IMR-90 (cell line): ENCODE results near the gene P2RY2. TPM values are rescaled to one million over a fixed set of nuclear protein-coding genes. Genes with fewer than 3 reads are reported as not detected.

Source experiments
- ATAC-seq: fragments of 200-7000 bp; cut with Tn5 transposase; 2 replicates; pipeline ENCODE4 v1.9.1; 2020; ENCODE audit warnings: low read depth, mild to moderate bottlenecking, moderate library complexity
- BruUV-seq: library from RNA; stranded (reverse); fragments of 400-500 nt; replicated peaks from 2 replicates; lab custom pipeline; 2021; lab: Mats Ljungman, UMichigan
- CTCF ChIA-PET: fragments of 300-600 bp; formaldehyde crosslinking; extraction: SDS; loops from one replicate; lab custom pipeline; 2021; ENCODE audit warnings: antibody characterized with exemption; lab: Yijun Ruan, JAX
- POLR2A ChIA-PET: fragments of 300-600 bp; sonication (Branson Sonifier 250); formaldehyde crosslinking; loops from one replicate; lab custom pipeline; 2022; ENCODE audit warnings: antibody characterized with exemption; ENCODE audit not compliant: unreplicated experiment; lab: Charles Lee
- DNase-seq: peaks from one replicate; pipeline ENCODE4 v3.0.0; 2013
- H2AFZ ChIP-seq: replicated peaks from 2 replicates; pipeline ENCODE3; 2013; ENCODE audit warnings: low read length, mild to moderate bottlenecking; ENCODE audit not compliant: poor library complexity
- H2AK5ac ChIP-seq: 2 replicates; pipeline ENCODE4 v1.6.1; 2013; ENCODE audit warnings: low read depth, low read length, inconsistent platforms
- H2AK9ac ChIP-seq: replicated peaks from 2 replicates; pipeline ENCODE3; 2013; ENCODE audit warnings: mild to moderate bottlenecking, low read depth, low read length, moderate library complexity; ENCODE audit not compliant: poor library complexity
- H2BK120ac ChIP-seq: 2 replicates; pipeline ENCODE4 v1.6.1; 2013; ENCODE audit warnings: low read depth, low read length, inconsistent platforms
- H2BK15ac ChIP-seq: 3 replicates; pipeline ENCODE4 v1.6.1; 2013; ENCODE audit warnings: low read depth, low read length, inconsistent platforms
- H2BK20ac ChIP-seq: 2 replicates; pipeline ENCODE4 v1.6.1; 2013; ENCODE audit warnings: low read depth, mild to moderate bottlenecking, inconsistent platforms, low read length, moderate library complexity
- H2BK5ac ChIP-seq: 2 replicates; pipeline ENCODE4 v1.6.1; 2013; ENCODE audit warnings: mild to moderate bottlenecking, low read depth, low read length, inconsistent platforms; ENCODE audit not compliant: poor library complexity, severe bottlenecking
- H3K14ac ChIP-seq: replicated peaks from 2 replicates; pipeline ENCODE4 v1.6.1; 2013; ENCODE audit warnings: low read depth, low read length, inconsistent platforms
- H3K18ac ChIP-seq: 2 replicates; pipeline ENCODE4 v1.6.1; 2013; ENCODE audit warnings: low read depth, low read length, control low read depth
- H3K23ac ChIP-seq: 2 replicates; pipeline ENCODE4 v1.6.1; 2013; ENCODE audit warnings: low read depth, low read length, inconsistent platforms
- H3K27ac ChIP-seq: 2 replicates; pipeline ENCODE4 v1.5.1; 2013; ENCODE audit warnings: mild to moderate bottlenecking, control low read depth, low read length; ENCODE audit not compliant: insufficient read depth
- H3K27me3 ChIP-seq: 2 replicates; pipeline ENCODE4 v1.6.1; 2013; ENCODE audit warnings: low read length; ENCODE audit not compliant: control insufficient read depth, insufficient read depth
- H3K36me3 ChIP-seq: 2 replicates; pipeline ENCODE4 v1.6.1; 2013; ENCODE audit warnings: low read length, mixed read lengths; ENCODE audit not compliant: control insufficient read depth, insufficient read depth
- H3K4ac ChIP-seq: 2 replicates; pipeline ENCODE4 v1.6.1; 2013; ENCODE audit warnings: low read depth, low read length, inconsistent platforms
- H3K4me1 ChIP-seq: 2 replicates; pipeline ENCODE4 v1.6.1; 2013; ENCODE audit warnings: low read length, mixed read lengths; ENCODE audit not compliant: control insufficient read depth, insufficient read depth
- H3K4me2 ChIP-seq: 2 replicates; pipeline ENCODE4 v1.6.1; 2013; ENCODE audit warnings: low read depth, mild to moderate bottlenecking, control low read depth, low read length, moderate library complexity
- H3K4me3 ChIP-seq: 2 replicates; pipeline ENCODE4 v1.5.1; 2013; ENCODE audit warnings: low read depth, mild to moderate bottlenecking, control low read depth, low read length, moderate library complexity; ENCODE audit not compliant: insufficient read depth
- H3K56ac ChIP-seq: 2 replicates; pipeline ENCODE4 v1.6.1; 2013; ENCODE audit warnings: low read length, inconsistent platforms; ENCODE audit not compliant: insufficient read depth; ENCODE audit errors: extremely low read depth
- H3K79me1 ChIP-seq, 2 experiments: 2 replicates each; pipeline ENCODE4 v1.6.1; 2013; ENCODE audit warnings: low read length in 2 of 2, inconsistent platforms in 1 of 2, low read depth in 1 of 2
- H3K9ac ChIP-seq: 2 replicates; pipeline ENCODE4 v1.6.1; 2013; ENCODE audit warnings: low read depth, low read length, control low read depth
- H3K9me1 ChIP-seq: 2 replicates; pipeline ENCODE4 v1.6.1; 2013; ENCODE audit warnings: low read length, inconsistent platforms; ENCODE audit not compliant: insufficient read depth
- H3K9me3 ChIP-seq: 2 replicates; pipeline ENCODE4 v1.6.1; 2013; ENCODE audit warnings: low read length; ENCODE audit not compliant: control insufficient read depth, insufficient read depth
- H4K20me1 ChIP-seq: 2 replicates; pipeline ENCODE4 v1.6.1; 2013; ENCODE audit warnings: low read length, inconsistent platforms; ENCODE audit not compliant: insufficient read depth
- H4K5ac ChIP-seq: 2 replicates; pipeline ENCODE4 v1.6.1; 2013; ENCODE audit warnings: mild to moderate bottlenecking, low read depth, low read length, control low read depth
- H4K8ac ChIP-seq, 2 experiments: 2 replicates each; pipeline ENCODE4 v1.6.1; 2013; ENCODE audit warnings: low read depth in 2 of 2, low read length in 2 of 2, control low read depth in 1 of 2, inconsistent platforms in 1 of 2
- H4K91ac ChIP-seq: 2 replicates; pipeline ENCODE4 v1.6.1; 2013; ENCODE audit warnings: low read depth, low read length, inconsistent platforms; ENCODE audit not compliant: insufficient read depth
- CEBPB ChIP-seq: IDR thresholded peaks from 2 replicates; pipeline ENCODE4 v1.6.1; 2012; ENCODE audit warnings: low read depth, low read length, improper control_type of control experiment
- CHD1 ChIP-seq: IDR thresholded peaks from 2 replicates; pipeline ENCODE4 v1.6.1; 2012; ENCODE audit warnings: low read depth, low read length, improper control_type of control experiment
- CTCF ChIP-seq: conservative IDR thresholded peaks from 2 replicates; pipeline ENCODE4 v1.5.1; 2012; ENCODE audit warnings: mild to moderate bottlenecking, low read depth, low read length, improper control_type of control experiment
- FOS ChIP-seq: fragments of 150-350 bp; IDR thresholded peaks from 2 replicates; pipeline ENCODE4 v1.6.1; 2016; ENCODE audit warnings: low read depth, low read length
- MAFK ChIP-seq: IDR thresholded peaks from 2 replicates; pipeline ENCODE4 v1.6.1; 2012; ENCODE audit warnings: low read depth, low read length, improper control_type of control experiment
- POLR2A ChIP-seq: IDR thresholded peaks from 2 replicates; pipeline ENCODE4 v1.6.1; 2012; ENCODE audit warnings: mild to moderate bottlenecking, low read depth, low read length
- RAD21 ChIP-seq: IDR thresholded peaks from 2 replicates; pipeline ENCODE4 v1.6.1; 2012; ENCODE audit warnings: low read length, improper control_type of control experiment
- RFX5 ChIP-seq: IDR thresholded peaks from 2 replicates; pipeline ENCODE4 v1.8.0; 2012; ENCODE audit warnings: low read depth, mild to moderate bottlenecking, low read length, moderate library complexity
- SMC3 ChIP-seq: fragments of 150-350 bp; IDR thresholded peaks from 2 replicates; pipeline ENCODE4 v1.6.1; 2016; ENCODE audit warnings: low read depth, mild to moderate bottlenecking, antibody characterized with exemption, low read length, moderate library complexity
- WGBS, 2 experiments: methylation state at CpG; one replicate each; pipeline versions ENCODE4 v1.1.5 to v1.1.7; 2013; ENCODE audit warnings: missing lambda C conversion rate in 2 of 2; ENCODE audit not compliant: insufficient read length in 1 of 2; ENCODE audit errors: extremely low coverage in 2 of 2; 5-methylcytosine and 5-hydroxymethylcytosine counted together
- dilution Hi-C: fragments of 300-500 bp; cut with HindIII; formaldehyde crosslinking; loops from one replicate; pipeline ENCODE4 v1.14.3; 2018; ENCODE audit warnings: low sequenced_read_pairs; ENCODE audit not compliant: unreplicated experiment
- in situ Hi-C: fragments of 300-500 bp; cut with MboI; formaldehyde crosslinking; loops from 3 replicates; pipeline ENCODE4 v1.14.3; 2019; ENCODE audit warnings: low sequenced_read_pairs, inconsistent platforms, mixed read lengths
- intact Hi-C: fragments of 100-400 bp; cut with micrococcal nuclease; formaldehyde crosslinking; loops from 2 replicates; pipeline ENCODE4 v1.10.0; 2022
- polyA plus RNA-seq, 3 experiments: library from polyadenylated mRNA; depleted of rRNA; stranded (reverse); fragments of >200 nt; gene quantifications; 2 replicates each; pipeline ENCODE4 v1.2.3, GENCODE V29; 2012; ENCODE audit warnings: low replicate concordance in 1 of 3
- total RNA-seq: library from RNA; depleted of rRNA; stranded (reverse); fragments of >200 nt; gene quantifications from 2 replicates; pipeline ENCODE4 v1.2.3, GENCODE V29; 2012

P2RY2 gene
- total and polyA plus RNA-seq, 2 of the 4 experiments (the other 2 are of a cell fraction): not detected

GRCh38 chr11:73176145-73176873, 41.8 kb upstream of the P2RY2 start:
- Histone ChIP-seq H3K9me1 (peaks cover 15% of the 10 kb centered on the region), H4K5ac (no peak overlapping the region), H2BK15ac (peak overlapping the region; percentile 66; the same call in 1 of the 3 replicates), H3K18ac (no peak overlapping the region), H3K9me3 (no peaks in the 10 kb centered on the region), H3K4me3 (no peak overlapping the region), H3K79me1 (no peaks in the 10 kb centered on the region), H2AFZ (peak overlapping the region; percentile 16), H2AK5ac (0 out of 2 replicates have a peak overlapping the region, but pooled peaks have one; percentile 9), H2BK120ac (0 out of 2 replicates have a peak overlapping the region, but pooled peaks have one; percentile 40), H3K23ac (peak overlapping the region; percentile 32; the same call in 1 of the 2 replicates), H3K36me3 (no peaks in the 10 kb centered on the region), H3K4me2 (no peak overlapping the region), H3K56ac (no peak overlapping the region), H3K27me3 (no peaks in the 10 kb centered on the region), H2BK20ac (no peak overlapping the region; the same call in 1 of the 2 replicates), H4K20me1 (no peaks in the 10 kb centered on the region), H4K8ac (no peak overlapping the region), H2BK5ac (no peak overlapping the region), H3K4ac (no peak overlapping the region), H3K4me1 (peaks cover 5% of the 10 kb centered on the region), H3K9ac (no peak overlapping the region), H3K27ac (no peak overlapping the region), H3K14ac (peak overlapping the region; percentile 61), H2AK9ac (no peak overlapping the region), H4K91ac (no peak overlapping the region)
- CTCF ChIA-PET: interaction anchor here (1.0 kb wide), 3 partner anchors 10 to 113 kb away, joined by 3 read pairs; no protein-coding TSS in a partner anchor
- dilution Hi-C loops (no loop called here), intact Hi-C loops (no loop called here), in situ Hi-C loops (loop anchor here (5.0 kb wide), 2 partner anchors 344 to 454 kb away; no protein-coding TSS in a partner anchor)
- 72% methylated on average over 3 of the region's 5 CpGs; no CpG with 5 or more reads in 1 of the 2 experiments for WGBS, 2 experiments
- no TSS peak for BruUV-seq
- DNase-seq: no peak
- no peak for ATAC-seq
- TF ChIP-seq RAD21 (no peak), SMC3 (no peak), RFX5 (no peak), CTCF (no peak), POLR2A (no peak), MAFK (no peak), CHD1 (no peak), FOS (no peak), CEBPB (no peak)
- POLR2A ChIA-PET: interaction anchor here (0.7 kb wide), 1 partner anchor 34 kb away, joined by 4 read pairs; the partner anchor contains the start of gene FCHSD2
